Fibroblast of skin of right biceps (primary cell): ENCODE results near the gene ABCE1.

ENCODE experiments used
- DNase-seq: peaks from one replicate; pipeline ENCODE4 v3.0.0-alpha.2; 2013

ABCE1 gene

DNA sequence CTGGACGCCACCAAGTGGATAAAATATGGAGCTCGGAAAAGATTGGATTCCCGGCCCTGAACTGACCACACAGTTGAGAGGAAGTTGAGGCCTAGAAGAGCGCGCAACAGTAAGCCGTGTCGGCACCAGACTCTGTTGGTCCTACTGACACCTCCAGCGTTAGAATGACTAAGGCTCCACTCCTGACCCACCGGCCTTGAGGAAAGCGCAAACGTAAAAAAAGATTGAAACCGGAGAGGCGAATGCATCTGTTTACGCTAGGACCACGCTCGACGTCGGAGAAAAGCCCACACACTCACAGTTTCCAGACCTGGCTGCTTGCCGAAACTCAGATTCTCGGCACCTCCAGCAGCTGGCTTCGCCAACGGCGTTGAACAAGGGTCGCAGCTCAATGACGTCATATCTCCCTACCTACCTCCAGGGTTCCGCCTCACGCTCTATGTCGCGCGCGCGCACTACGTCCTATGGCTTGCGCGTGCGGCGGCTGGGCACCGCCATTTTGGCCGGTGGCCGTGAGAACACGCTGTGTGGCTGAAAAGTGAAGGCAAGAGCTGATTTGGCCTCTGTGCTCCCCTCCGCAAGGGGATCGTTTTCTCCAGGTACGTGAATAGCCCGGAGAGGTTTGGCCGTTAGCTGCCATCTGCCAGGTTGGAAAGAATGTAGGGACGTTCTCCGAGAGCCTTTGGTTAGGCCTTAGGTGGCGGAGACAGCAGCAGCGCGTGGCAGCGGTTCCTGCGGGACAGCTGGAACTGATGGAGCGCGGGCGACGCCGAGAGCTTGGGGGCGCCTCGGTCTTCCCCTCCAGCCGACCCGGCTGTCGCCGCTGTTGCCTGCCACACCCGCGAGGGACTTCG, at the start of gene ABCE1, which contains the start of gene ANAPC10:
Gene ABCE1 (plus strand): TSS at position 491 of the 854 bp plus-strand sequence. CDS start 6,102 bp downstream, outside the sequence.
Gene ANAPC10 (minus strand): TSS at position 376 of the 854 bp plus-strand sequence. CDS start 2,097 bp downstream, outside the sequence.
- peak; percentile 98 for DNase-seq

DNA sequence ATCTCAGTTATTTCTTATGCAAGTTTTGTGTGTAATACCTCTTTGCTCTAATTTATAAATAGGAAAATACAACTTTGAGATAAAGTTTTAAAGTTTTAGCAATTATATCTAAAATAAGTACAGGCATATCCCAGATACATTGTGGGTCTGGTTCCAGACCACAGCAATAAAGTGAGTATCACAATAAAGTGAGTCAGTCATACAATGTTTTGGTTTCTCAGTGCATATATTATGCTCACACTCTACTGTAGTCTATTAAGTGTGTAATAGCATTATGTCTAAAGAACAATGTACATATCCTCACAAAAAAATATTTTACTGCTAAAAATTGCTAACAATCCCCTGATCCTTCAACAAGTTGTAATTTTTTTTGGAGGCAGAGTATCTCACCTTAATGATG, 49.3 kb upstream of the ABCE1 start:
- DNase-seq: peak; percentile 24

DNA sequence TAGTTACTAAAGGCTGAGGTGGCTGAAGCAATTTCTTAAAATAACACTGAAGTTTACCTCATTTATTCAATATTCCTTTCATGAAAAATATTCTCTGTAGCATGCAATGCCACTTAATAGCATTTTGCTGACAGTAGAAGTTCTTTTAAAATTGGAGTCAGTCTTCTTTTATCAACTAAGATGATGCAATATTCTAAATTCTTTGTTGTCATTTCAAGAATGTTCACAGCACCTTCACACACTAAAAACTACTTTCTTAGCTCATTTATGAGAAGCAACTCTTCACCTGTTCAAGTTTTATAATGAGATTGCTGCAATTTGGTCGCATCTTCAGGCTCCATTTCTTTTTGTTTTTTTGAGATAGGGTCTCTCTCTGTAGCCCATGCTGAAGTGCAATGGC, 48.9 kb upstream of the ABCE1 start:
- no peak for DNase-seq

DNA sequence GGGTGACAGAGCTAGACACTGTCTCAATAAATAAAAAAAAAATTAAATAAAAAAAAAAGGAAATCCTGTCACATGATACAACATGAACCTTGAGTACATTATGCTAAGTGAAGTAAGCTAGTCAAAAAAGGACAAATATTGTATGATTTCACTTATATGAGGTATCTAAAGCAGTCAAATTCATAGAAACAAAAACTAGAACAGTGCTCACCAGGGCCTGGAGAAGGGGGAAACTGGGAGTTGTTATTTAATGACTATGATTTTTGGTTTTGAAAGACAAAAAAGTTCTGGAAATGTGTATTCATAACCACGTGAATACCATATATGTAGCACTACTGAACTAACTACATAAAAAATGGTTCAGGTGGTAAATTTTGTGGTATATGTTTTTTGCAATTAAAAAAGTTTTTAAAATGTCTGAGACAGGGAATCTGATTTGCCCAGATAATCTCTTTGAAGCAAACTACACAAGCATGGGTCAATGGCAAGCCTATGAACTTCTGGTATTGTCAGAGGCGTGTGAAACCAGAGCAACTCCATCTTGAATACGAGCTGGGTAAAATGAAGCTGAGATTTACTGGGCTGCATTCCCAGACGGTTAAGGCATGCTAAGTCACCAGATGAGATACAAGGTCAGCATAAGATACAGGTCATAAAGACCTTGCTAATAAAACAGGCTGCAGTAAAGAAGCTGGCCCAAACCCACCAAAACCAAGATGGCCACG, 42.4 kb upstream of the ABCE1 start:
- no peak for DNase-seq

DNA sequence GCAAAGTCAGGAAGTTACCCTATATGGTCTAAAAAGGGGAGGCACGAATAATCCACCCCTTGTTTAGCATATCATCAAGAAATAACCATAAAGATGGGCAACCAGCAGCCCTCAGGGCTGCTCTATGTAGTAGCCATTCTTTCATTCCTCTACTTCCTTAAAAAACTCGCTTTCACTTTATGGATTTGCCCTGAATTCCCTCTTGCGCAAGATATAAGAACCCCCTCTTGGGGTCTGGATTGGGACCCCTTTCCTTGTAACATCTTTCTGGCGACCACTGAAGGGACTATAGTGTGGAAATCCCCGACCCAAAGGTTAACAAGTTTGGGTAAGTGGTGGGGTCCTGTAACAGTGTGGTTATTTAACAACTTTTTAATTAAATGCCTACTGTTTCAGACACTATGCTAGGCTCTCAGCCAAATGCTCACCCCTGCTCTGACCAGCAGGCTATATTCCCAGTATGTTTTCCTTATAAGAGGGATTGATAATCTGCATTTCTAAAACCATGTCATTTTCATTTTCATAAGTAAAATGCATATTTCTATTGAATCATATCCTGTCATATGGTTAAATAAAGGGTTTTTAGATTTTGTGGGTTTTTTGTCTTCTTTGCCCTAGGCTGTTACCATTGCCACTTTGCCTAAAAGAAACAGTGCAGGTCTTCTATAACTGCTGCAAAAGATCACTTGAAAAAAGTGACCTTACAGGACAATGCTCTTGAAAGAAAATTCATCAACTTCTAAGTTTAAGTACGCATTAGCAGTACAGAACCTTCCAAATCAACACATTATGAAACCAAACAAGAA, 41.6 kb upstream of the ABCE1 start:
- no peak for DNase-seq

DNA sequence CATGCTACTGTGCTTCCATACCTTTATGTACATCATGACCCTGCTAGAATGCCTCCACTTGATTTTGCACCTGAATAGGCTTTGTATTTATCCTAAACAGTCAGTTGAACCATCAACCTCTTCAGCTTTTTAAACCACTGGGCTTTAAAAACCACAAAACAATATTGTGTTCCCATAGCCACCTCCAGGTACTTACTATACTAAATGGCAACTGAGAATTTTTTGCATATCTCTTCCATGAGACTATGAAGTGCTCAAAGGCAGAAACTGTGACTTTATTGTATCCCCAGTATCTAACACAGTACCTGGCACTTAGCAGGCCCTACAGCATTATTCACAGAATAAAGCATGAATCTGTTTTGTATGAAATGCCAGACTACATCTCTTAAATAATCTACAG, 39.9 kb upstream of the ABCE1 start:
- no peak for DNase-seq

DNA sequence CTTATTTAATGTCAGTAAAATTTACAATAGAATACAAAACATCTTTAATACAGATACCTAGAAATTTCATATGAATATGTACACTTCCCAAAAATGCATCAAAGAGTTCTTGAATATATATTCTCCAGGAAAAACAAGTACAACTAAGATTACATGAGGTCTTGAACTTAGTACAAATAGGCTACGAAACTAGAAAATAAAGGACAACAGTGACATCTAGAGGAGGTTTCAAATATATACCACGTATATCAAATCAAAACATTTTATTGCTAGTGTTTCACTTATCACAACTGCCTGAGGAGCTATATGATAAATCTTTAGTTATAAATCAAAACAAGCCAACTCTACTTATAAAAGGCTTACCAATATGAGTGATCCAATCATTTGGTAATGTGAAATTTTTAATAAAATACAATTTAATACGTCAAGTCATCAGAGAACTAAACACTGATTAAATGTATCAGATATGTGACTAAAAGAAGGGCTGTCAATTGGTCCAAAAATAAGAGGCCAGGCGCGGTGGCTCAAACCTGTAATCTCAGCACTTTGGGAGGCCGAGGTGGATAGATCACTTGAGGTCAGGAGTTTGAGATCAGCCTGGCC, 36.7 kb upstream of the ABCE1 start:
- peak; percentile 53 for DNase-seq

DNA sequence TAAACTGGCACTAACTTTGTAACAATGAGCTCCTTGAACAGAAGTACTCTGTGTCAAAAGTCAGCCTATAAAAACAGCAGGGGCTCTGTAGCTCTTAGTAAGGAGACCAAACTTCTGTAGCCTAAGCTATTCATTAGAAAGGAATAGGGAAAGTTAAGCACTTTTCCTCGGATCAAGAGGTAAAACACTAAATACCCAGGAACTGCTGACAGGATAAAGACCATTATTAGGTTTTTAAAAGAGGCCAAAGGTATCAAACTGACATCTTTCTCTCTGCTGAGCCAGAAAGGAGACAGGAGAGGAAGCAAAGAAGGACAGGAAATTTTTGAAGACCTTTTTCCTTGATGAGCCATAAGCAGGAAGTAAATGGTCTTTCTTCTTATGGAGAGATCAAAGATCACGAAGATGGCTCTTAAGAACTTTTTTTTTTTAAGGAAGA, 32.0 kb upstream of the ABCE1 start:
- no peak for DNase-seq

DNA sequence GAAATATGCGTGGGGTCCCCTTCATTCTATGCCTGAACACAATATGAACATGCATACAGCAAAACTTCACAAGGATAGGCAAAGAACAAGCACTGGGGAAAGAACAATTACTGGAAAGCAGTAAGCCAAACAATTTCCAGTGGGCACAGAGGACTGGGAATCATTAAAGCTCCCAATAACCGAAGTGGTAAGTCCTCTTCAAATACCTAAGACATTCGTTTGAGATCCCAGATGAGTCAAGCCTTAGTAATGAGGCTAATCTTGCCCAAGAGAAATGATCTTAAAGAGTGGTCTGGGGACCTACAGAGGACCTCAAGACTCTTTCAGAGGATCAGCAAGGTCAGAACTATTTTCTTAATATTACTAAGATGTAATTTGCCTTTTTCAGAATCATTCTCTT, 28.8 kb upstream of the ABCE1 start:
- peak; percentile 73 for DNase-seq

DNA sequence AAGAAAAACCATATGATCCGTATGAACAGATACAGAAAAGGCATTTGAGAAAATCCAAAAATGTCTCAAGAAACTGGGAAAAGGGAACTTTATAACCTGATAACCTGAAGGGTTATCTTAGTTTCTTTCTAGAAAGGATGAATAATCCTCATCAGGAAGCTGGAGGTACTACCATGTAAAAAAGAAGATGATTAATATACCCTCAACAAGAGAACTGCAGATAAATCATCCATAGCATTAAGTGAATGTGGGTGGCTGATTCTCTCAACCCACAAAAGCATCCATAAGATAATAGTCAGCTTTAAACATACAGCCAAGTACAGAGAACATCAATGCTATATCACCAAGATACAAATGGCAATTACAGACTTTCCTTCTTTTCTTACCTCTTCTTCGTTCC, 26.6 kb upstream of the ABCE1 start:
- DNase-seq: peak; percentile 5

DNA sequence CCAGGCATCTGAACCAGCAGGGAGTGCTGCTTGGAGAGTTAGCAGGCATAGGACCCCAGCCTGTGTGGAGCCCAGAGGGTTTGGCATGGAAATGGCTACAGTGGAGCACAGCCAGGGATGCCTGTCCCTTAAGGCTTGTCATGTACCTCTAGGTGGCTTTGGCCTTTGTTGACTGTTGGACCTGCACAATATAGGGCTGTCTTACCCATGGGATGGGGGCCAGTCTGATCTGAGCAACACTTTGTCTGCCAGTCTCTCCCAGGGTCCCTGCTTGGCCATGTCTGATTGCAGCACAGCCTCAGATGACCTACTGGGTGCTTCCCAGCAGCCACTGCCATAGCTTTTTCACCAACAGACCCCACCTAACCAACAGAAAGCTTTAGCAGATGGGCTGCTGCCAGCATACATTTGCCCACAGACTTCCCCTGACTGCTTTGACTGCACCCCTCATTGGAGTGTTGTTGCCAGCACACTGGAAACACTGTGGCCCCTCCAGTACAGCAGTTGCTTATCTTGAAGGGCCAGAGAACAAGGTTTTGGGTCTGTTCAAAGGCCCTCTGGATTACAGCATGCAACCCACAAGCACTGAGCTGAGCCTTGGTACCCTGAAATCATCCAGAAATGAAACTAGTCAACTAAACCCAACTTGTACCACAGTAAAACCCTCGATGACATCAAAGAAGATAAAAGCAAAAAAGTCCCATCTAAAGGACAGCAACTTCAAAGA, 22.2 kb upstream of the ABCE1 start:
- DNase-seq: no peak

DNA sequence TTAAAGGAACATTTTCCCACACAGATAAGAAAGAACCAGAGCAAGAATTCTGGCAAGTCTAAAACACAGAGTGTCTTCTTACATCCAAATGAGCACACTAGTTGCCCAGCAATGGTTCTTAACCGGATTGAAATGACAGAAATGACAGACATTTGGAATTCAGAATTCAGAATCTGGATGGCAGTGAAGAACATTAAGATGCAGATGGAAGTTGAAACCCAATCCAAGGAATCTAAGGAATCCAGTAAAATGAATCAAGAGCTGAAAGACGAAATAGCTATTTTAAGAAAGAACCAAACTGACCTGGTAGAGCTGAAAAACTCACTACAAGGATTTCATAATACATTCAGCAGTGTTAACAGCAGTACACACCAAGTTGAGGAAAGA, 21.6 kb upstream of the ABCE1 start:
- peak; percentile 20 for DNase-seq

DNA sequence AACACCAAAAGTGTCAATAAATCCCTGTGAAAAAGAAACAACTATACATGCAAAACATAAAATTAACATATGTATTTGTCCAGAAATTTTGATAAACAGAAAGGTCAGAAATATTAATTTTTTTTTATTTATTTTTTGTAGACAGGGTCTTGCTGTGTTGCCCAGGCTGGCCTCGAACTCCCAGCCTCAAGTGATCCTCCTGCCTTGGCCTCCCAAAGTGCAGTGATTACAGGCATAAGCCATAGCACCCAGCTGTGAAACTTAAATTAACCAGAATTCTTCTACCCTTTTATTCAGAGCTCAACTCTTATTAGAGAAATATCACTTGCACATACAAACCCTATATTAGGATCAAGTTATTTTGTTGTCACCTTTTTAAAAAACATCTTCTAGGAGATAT, 16.4 kb upstream of the ABCE1 start:
- no peak for DNase-seq

DNA sequence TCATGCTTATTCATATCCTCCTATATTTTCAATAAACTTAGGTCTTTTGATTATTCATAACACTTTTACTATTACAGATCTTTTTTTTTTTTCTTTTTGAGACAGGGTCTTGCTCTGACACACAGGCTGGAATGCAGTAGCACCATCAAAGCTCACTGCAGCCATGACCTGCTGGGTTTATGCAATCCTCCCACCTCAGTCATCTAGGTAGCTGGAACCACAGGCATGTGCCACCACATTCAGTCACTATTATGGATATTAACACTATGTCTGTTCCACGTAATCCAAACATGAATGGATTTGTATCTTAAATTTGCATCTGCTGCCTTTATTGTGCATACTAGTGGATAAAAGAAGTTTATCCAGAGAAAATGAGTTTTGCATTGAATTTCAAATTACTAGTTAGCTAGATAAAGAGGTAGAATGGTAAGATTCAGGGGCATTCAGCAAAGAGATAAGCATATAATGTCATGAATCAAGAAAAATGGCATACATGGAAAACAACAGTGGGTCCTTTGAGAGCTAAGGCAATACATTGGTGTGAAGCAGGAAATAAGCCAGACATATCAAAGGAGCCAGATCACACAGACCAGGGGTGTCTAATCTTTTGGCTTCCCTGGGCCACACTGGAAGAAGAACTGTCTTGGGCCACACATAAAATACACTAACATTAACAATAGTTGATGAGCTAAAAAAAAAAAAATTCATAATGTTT, 14.1 kb upstream of the ABCE1 start:
- peak; percentile 53 for DNase-seq

DNA sequence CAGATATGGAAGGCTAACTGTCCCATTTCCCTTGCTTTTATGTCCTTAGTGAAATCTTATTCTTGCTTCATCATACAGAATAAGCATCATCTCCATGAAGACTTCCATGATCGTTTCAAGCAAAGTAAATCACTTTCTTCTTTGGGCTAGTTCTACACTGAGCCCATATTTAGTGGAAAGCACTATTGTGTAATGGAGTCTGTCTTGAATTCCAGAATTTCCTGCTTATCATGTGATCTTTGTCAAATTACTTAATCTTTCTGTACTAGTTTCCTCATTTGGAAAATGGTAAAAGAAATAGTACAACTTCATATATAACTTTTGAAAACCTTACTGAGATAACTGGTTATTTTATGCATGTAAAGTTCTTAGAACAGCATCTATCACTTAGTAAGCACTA, 7.7 kb upstream of the ABCE1 start:
- DNase-seq: no peak

DNA sequence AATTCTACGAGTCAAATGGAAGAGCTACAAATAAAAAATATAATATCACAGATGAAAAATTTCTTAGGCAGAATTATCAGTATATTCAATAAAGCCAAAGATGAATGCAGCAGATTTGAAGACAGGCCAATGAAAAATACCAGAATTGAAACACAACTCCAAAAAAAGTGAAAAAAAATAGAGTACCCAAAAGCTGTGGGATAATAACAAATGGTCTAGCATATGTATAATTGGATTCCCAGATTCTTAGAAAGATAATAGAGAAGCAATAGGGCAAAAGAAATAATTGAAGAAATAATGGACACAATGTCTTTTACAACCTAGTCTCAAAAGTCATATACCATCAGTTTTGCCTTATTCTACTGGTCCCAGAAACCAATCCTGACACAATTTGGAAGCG, 4.5 kb upstream of the ABCE1 start:
- DNase-seq: no peak

DNA sequence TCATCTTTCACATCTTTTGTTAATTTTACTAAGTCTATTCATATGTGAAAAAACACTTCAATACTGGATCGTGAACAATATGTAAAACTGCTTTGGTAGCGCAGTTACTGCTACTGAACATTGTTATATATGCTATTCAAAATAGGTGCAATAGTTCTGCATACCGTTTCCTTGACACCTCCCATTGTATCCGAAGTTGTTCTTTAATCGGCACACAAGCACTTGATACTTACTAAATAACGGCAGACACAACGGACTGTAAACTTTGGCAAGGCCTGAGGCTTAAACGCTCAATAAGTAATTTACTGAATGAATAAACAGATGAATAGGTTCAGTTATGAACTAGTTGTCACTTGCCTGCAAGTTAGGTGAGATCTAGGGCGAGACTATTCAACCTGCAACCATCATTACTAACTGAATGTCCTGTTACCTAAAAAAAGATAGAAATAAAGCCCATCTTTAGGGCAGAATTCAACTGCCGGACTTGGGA, 735 bp upstream of the ABCE1 start:
- DNase-seq: no peak

DNA sequence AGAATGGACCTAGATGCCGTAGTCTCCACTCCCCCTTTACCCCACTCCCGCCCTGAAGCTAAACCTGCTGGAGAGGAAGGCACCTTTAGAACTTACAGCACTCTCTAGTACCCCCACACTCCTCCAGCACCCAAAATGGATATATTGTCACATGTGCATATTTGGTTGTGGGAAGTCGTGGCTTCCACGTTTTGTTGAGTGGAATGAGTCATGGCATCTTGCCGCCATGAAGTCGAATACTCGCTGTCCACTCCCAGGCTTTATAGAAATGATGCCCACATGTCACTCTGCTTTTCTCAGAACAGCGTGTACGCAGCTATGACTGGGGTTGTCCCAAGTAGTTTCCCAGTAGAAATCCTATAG, 545 bp downstream of the ABCE1 start:
- DNase-seq: peak; percentile 74

DNA sequence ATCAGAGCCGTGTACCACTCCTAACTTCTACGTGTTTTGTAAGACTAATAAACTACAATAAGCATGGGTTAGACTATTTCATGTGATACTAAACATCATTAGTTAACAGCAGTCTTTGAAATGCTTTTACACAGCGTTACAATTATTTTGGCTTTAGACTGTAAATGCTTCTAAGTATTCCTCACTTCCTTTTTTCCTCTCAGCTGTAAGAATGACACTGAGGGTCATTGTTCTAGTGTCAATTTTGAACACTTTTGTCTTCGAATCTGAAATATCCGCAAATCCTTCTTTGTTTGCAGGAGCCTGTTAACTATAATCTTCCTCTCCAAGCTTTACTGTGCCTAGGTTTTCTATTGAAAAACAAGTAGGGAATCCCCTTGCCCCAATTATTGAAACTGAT, 1.5 kb downstream of the ABCE1 start:
- peak; percentile 4 for DNase-seq

DNA sequence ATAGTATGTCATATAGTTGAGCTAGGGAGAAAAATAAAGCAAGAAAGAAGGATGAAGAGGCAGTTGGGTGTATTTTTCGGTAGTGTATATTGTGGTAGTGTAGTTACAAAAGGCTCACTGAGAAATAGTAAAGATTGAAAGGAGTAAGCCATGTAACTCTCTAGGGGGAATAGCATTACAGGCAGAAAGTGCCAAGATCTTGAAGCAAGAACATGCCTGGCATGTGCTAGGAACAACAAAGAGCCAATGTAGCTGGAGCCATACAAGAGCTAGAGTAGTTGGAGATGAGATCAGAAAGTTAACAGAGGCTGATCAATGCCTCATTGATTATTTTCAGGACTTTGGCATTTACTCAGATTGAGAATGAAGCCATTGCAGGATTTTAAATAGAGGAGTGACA, 3.0 kb downstream of the ABCE1 start:
- DNase-seq: no peak

DNA sequence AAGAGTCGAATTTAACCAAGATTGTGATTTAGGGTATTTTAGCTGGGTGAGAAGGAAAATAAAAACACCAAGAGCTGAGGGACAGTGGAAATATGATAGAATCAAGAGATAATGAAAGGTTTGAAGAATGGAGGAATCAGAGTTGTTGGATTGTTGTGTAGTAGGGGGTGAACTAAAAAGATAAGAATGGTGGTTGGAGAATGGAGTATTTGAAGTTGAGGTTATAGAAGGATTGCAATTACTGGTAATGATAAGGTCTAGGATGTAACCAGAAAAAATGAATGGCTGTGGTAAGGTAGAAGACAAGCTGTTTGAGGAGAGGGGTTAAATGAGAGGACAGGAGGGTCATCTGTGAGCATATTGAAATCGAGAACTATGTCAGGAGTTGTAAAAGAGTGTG, 4.5 kb downstream of the ABCE1 start:
- no peak for DNase-seq
